NCI-H345 treated with DMSO at 0.1 percent for 48 hours (cell line): Measurements from ENCODE around the gene ZNF83.
"Not testable (repeated sequence)": the region's sequence is repeated elsewhere in the genome, so short reads cannot be mapped to it uniquely, and the experiment has no call there.

Source experiments
- DNase-seq: peaks from one replicate; lab custom pipeline; 2025; ENCODE audit not compliant: unreplicated experiment; lab: John Stamatoyannopoulos, UW

ZNF83 gene

GRCh38 chr19:52637718-52638585 lies at the start of gene ZNF83:
TSS of gene ZNF83 (minus strand) at chr19:52638355.
- peak; percentile 53 for DNase-seq

GRCh38 chr19:52687684-52688083 lies 49.5 kb upstream of the ZNF83 start:
- no peak for DNase-seq

- no peak for DNase-seq
Observed at GRCh38 chr19:52685811-52686210, 47.7 kb upstream of the ZNF83 start.

GRCh38 chr19:52681216-52681615 lies 43.1 kb upstream of the ZNF83 start:
- DNase-seq = not testable (repeated sequence)

GRCh38 chr19:52679598-52679997 lies 41.4 kb upstream of the ZNF83 start:
- DNase-seq = no peak

GRCh38 chr19:52675239-52675638 lies 37.1 kb upstream of the ZNF83 start:
- not testable (repeated sequence) for DNase-seq

- no peak for DNase-seq
Observed at GRCh38 chr19:52673014-52673413, 34.9 kb upstream of the ZNF83 start.

GRCh38 chr19:52670046-52670445 lies 31.9 kb upstream of the ZNF83 start:
- DNase-seq = no peak

- no peak for DNase-seq
Observed at GRCh38 chr19:52669586-52669985, 31.4 kb upstream of the ZNF83 start.

GRCh38 chr19:52667972-52668371 lies 29.8 kb upstream of the ZNF83 start:
- DNase-seq = no peak

GRCh38 chr19:52666506-52666905 lies 28.4 kb upstream of the ZNF83 start:
- DNase-seq = no peak

GRCh38 chr19:52665529-52665928 lies 27.4 kb upstream of the ZNF83 start:
- no peak for DNase-seq

- DNase-seq = no peak
Observed at GRCh38 chr19:52665027-52665426, 26.9 kb upstream of the ZNF83 start.

GRCh38 chr19:52664461-52664860 lies 26.3 kb upstream of the ZNF83 start:
- no peak for DNase-seq

- no peak for DNase-seq
Observed at GRCh38 chr19:52662631-52663030, 24.5 kb upstream of the ZNF83 start.

GRCh38 chr19:52660981-52661380 lies 22.8 kb upstream of the ZNF83 start:
- DNase-seq = no peak

GRCh38 chr19:52659013-52659412 lies 20.9 kb upstream of the ZNF83 start:
- no peak for DNase-seq

- no peak for DNase-seq
Observed at GRCh38 chr19:52658595-52658994, 20.4 kb upstream of the ZNF83 start.

- no peak for DNase-seq
Observed at GRCh38 chr19:52653161-52653560, 15.0 kb upstream of the ZNF83 start.

GRCh38 chr19:52651956-52652355 lies 13.8 kb upstream of the ZNF83 start:
- DNase-seq = no peak

GRCh38 chr19:52648336-52649016 lies 10.3 kb upstream of the ZNF83 start:
- no peak for DNase-seq

- DNase-seq = no peak
Observed at GRCh38 chr19:52646571-52647217, 8.5 kb upstream of the ZNF83 start.
